Caki2 (cell line): ENCODE results near the gene SOX30. TPM values are rescaled to one million over a fixed set of nuclear protein-coding genes. Genes with fewer than 3 reads are reported as not detected.

Experiments
- DNase-seq: peaks from one replicate; pipeline ENCODE4 v3.0.0-alpha.2; 2015; ENCODE audit warnings: low read depth
- in situ Hi-C: cut with HindIII; loops from 2 replicates; pipeline ENCODE4 v1.10.0; 2016; ENCODE audit warnings: low sequenced_read_pairs, low pct_unique_long_range_greater_than_20kb, mixed read lengths
- total RNA-seq: library from RNA; depleted of rRNA; stranded (reverse); fragments of >200 nt; shearing (Covaris generic); gene quantifications from 2 replicates; pipeline ENCODE4 v1.2.3, GENCODE V29; 2014; ENCODE audit warnings: low replicate concordance

SOX30 gene
- total RNA-seq, 1 experiment from 2014 or later, result not detected

GRCh38 chr5:157669701-157670097 lies 17.5 kb upstream of the SOX30 start:
- no peak for DNase-seq
- in situ Hi-C loops, result no loop called here

GRCh38 chr5:157668356-157668755 lies 16.1 kb upstream of the SOX30 start:
- in situ Hi-C loops, result no loop called here
- DNase-seq, result no peak

- in situ Hi-C loops, result no loop called here
- DNase-seq, result peak; percentile 12
These were observed 13.3 kb upstream of the SOX30 start for GRCh38 chr5:157665467-157666070.

GRCh38 chr5:157659868-157660660 lies 7.8 kb upstream of the SOX30 start:
- in situ Hi-C loops, result no loop called here
- no peak for DNase-seq

GRCh38 chr5:157658893-157659292 lies 6.7 kb upstream of the SOX30 start:
- in situ Hi-C loops, result no loop called here
- DNase-seq, result no peak

GRCh38 chr5:157657516-157657915 lies 5.3 kb upstream of the SOX30 start:
- in situ Hi-C loops, result no loop called here
- peak; percentile 15 for DNase-seq

- in situ Hi-C loops, result no loop called here
- DNase-seq, result no peak
These were observed 438 bp downstream of the SOX30 start for GRCh38 chr5:157651623-157652376.

GRCh38 chr5:157650991-157651611 lies 1.1 kb downstream of the SOX30 start:
- no peak for DNase-seq
- in situ Hi-C loops, result no loop called here

- DNase-seq, result no peak
- in situ Hi-C loops, result no loop called here
These were observed 3.1 kb downstream of the SOX30 start for GRCh38 chr5:157649101-157649500.

- in situ Hi-C loops, result no loop called here
- DNase-seq, result no peak
These were observed 3.8 kb downstream of the SOX30 start for GRCh38 chr5:157648275-157648990.

GRCh38 chr5:157640406-157641066 lies 11.7 kb downstream of the SOX30 start:
- no peak for DNase-seq
- in situ Hi-C loops, result no loop called here

- no peak for DNase-seq
- in situ Hi-C loops, result no loop called here
These were observed 21.9 kb downstream of the SOX30 start for GRCh38 chr5:157630341-157630740.

GRCh38 chr5:157626831-157627230 lies 25.4 kb downstream of the SOX30 start:
- no peak for DNase-seq
- in situ Hi-C loops, result no loop called here

- DNase-seq, result no peak
- in situ Hi-C loops, result no loop called here
These were observed 28.1 kb downstream of the SOX30 start for GRCh38 chr5:157624144-157624543.

GRCh38 chr5:157620776-157621175 lies 31.5 kb downstream of the SOX30 start:
- no peak for DNase-seq
- in situ Hi-C loops, result no loop called here

GRCh38 chr5:157618191-157618765 lies 34.0 kb downstream of the SOX30 start:
- DNase-seq, result no peak
- in situ Hi-C loops, result no loop called here

- in situ Hi-C loops, result no loop called here
These were observed 35.5 kb downstream of the SOX30 start for GRCh38 chr5:157616785-157617184.

More at GRCh38 chr5:157616785-157617184, 35.5 kb downstream of the SOX30 start:
- DNase-seq, result no peak
